H1 (cell line): ENCODE results near the gene SPOCK1. TPM values are rescaled to one million over a fixed set of nuclear protein-coding genes. Genes with fewer than 3 reads are reported as not detected.

ENCODE experiments used
- CTCF ChIA-PET: fragments of 300-600 bp; sonication (Branson Sonifier 250); formaldehyde crosslinking; loops from one replicate; lab custom pipeline; 2021; ENCODE audit not compliant: partially characterized antibody; lab: Charles Lee
- POLR2A ChIA-PET: fragments of 300-600 bp; sonication (Branson Sonifier 250); formaldehyde crosslinking; loops from one replicate; lab custom pipeline; 2021; ENCODE audit warnings: inconsistent platforms; ENCODE audit not compliant: partially characterized antibody; lab: Charles Lee
- DNase-seq, 2 experiments: peaks; one replicate each; pipeline versions ENCODE4 v3.0.0 to v3.0.0-alpha.2; 2010 to 2022; ENCODE audit warnings: low spot score in 2 of 2, low read depth in 1 of 2, mixed read lengths in 1 of 2
- FAIRE-seq: peaks from 2 replicates; lab custom pipeline; 2011; peaks lifted over from hg19 to GRCh38; lab: Jason Lieb, UNC
- H2AFZ ChIP-seq: 2 replicates; pipeline ENCODE4 v1.8.1; 2012; ENCODE audit warnings: low read length, inconsistent platforms
- H2AK5ac ChIP-seq: 2 replicates; pipeline ENCODE4 v1.6.1; 2013; ENCODE audit warnings: low read depth, low read length
- H2BK120ac ChIP-seq: replicated peaks from 2 replicates; pipeline ENCODE3; 2013; ENCODE audit warnings: low read depth, low read length, inconsistent platforms
- H2BK12ac ChIP-seq: 2 replicates; pipeline ENCODE4 v1.6.1; 2013; ENCODE audit warnings: low read depth, low read length
- H2BK15ac ChIP-seq: 2 replicates; pipeline ENCODE4 v1.6.1; 2013; ENCODE audit warnings: low read length
- H2BK20ac ChIP-seq: 2 replicates; pipeline ENCODE4 v1.6.1; 2013; ENCODE audit warnings: low read length
- H2BK5ac ChIP-seq: 2 replicates; pipeline ENCODE4 v1.6.1; 2013; ENCODE audit warnings: low read depth, low read length
- H3K14ac ChIP-seq: 2 replicates; pipeline ENCODE4 v1.6.1; 2013; ENCODE audit warnings: inconsistent platforms; ENCODE audit not compliant: insufficient read length
- H3K18ac ChIP-seq: 2 replicates; pipeline ENCODE4 v1.6.1; 2013; ENCODE audit warnings: low read length; ENCODE audit errors: extremely low read depth
- H3K23ac ChIP-seq: 2 replicates; pipeline ENCODE4 v1.6.1; 2013; ENCODE audit warnings: inconsistent platforms; ENCODE audit not compliant: insufficient read length
- H3K23me2 ChIP-seq: 2 replicates; pipeline ENCODE4 v1.6.1; 2013; ENCODE audit warnings: low read depth, low read length
- H3K27ac ChIP-seq: 2 replicates; pipeline ENCODE4 v1.6.1; 2011; ENCODE audit warnings: low read depth, low read length, inconsistent platforms
- H3K27me3 ChIP-seq, 4 experiments: replicated peaks in 1 of 4; 1 replicate in 1 of 4; 2 replicates in 3 of 4; pipeline versions ENCODE4 v1.6.1 to v1.8.1; 2011 to 2013; ENCODE audit warnings: low read length in 3 of 4, mild to moderate bottlenecking in 3 of 4, inconsistent platforms in 2 of 4, mixed read lengths in 2 of 4, moderate library complexity in 1 of 4; ENCODE audit not compliant: control insufficient read depth in 3 of 4, insufficient read depth in 3 of 4; ENCODE audit errors: extremely low read depth in 1 of 4
- H3K36me3 ChIP-seq, 4 experiments: 2 replicates each; pipeline versions ENCODE4 v1.6.1 to v1.8.1; 2011 to 2013; ENCODE audit warnings: mild to moderate bottlenecking in 4 of 4, low read length in 3 of 4, moderate library complexity in 2 of 4, control low read depth in 1 of 4, inconsistent platforms in 1 of 4; ENCODE audit not compliant: insufficient read depth in 4 of 4, control insufficient read depth in 2 of 4
- H3K4ac ChIP-seq: replicated peaks from 2 replicates; pipeline ENCODE3; 2013; ENCODE audit warnings: low read length, low read depth, mixed read lengths, inconsistent platforms; ENCODE audit not compliant: insufficient read length
- H3K4me1 ChIP-seq, 4 experiments: replicated peaks in 1 of 4; 1 replicate in 1 of 4; 2 replicates in 3 of 4; pipeline versions ENCODE4 v1.6.1 to v1.8.1; 2011 to 2013; ENCODE audit warnings: low read length in 3 of 4, inconsistent platforms in 2 of 4, mixed read lengths in 1 of 4; ENCODE audit not compliant: insufficient read depth in 4 of 4, control insufficient read depth in 3 of 4
- H3K4me2 ChIP-seq, 2 experiments: 2 replicates each; pipeline versions ENCODE4 v1.6.1 to v1.8.1; 2011 to 2013; ENCODE audit warnings: low read depth in 2 of 2, low read length in 2 of 2, control low read depth in 1 of 2, inconsistent platforms in 1 of 2, mild to moderate bottlenecking in 1 of 2; ENCODE audit not compliant: insufficient read depth in 1 of 2
- H3K4me3 ChIP-seq, 4 experiments: fragments of 200-600, 300-600 bp in 1 of 4; sonication (generic), shearing (Covaris generic), sonication (Bioruptor Twin) in 1 of 4; 2 replicates each; pipeline versions ENCODE4 v1.5.1 to v1.8.1; 2011 to 2016; ENCODE audit warnings: low read length in 4 of 4, low read depth in 3 of 4, control low read depth in 2 of 4, inconsistent platforms in 2 of 4, mild to moderate bottlenecking in 2 of 4, mixed read lengths in 1 of 4, moderate library complexity in 1 of 4; ENCODE audit not compliant: insufficient read depth in 2 of 4; ENCODE audit errors: extremely low read depth in 1 of 4
- H3K56ac ChIP-seq: replicated peaks from 2 replicates; pipeline ENCODE3; 2013; ENCODE audit warnings: low read depth, mild to moderate bottlenecking, mixed read lengths, low read length, inconsistent platforms; ENCODE audit not compliant: insufficient read length
- H3K79me1 ChIP-seq: 2 replicates; pipeline ENCODE4 v1.6.1; 2013; ENCODE audit warnings: low read depth, low read length, control low read depth
- H3K79me2 ChIP-seq, 2 experiments: 2 replicates each; pipeline versions ENCODE4 v1.6.1 to v1.8.1; 2012 to 2013; ENCODE audit warnings: low read length in 2 of 2, mild to moderate bottlenecking in 2 of 2, inconsistent platforms in 1 of 2; ENCODE audit not compliant: insufficient read depth in 2 of 2, control insufficient read depth in 1 of 2
- H3K9ac ChIP-seq, 4 experiments: replicated peaks in 1 of 4; 1 replicate in 1 of 4; 2 replicates in 3 of 4; pipeline versions ENCODE4 v1.6.1 to v1.8.1; 2011 to 2013; ENCODE audit warnings: low read depth in 3 of 4, low read length in 3 of 4, control low read depth in 2 of 4, mild to moderate bottlenecking in 2 of 4, moderate library complexity in 2 of 4, inconsistent platforms in 1 of 4; ENCODE audit errors: extremely low read depth in 1 of 4
- H3K9me3 ChIP-seq, 2 experiments: 2 replicates each; pipeline versions ENCODE4 v1.6.1 to v1.8.1; 2012 to 2013; ENCODE audit warnings: mild to moderate bottlenecking in 2 of 2, moderate library complexity in 2 of 2, control low read depth in 1 of 2, inconsistent platforms in 1 of 2, low read depth in 1 of 2, low read length in 1 of 2, mixed read lengths in 1 of 2; ENCODE audit not compliant: insufficient read depth in 2 of 2
- H4K20me1 ChIP-seq, 2 experiments: replicated peaks in 1 of 2; 2 replicates each; pipeline versions ENCODE3 to v1.8.1; 2011 to 2013; ENCODE audit warnings: inconsistent platforms in 2 of 2, low read length in 2 of 2, mild to moderate bottlenecking in 1 of 2; ENCODE audit not compliant: insufficient read depth in 2 of 2, control insufficient read depth in 1 of 2
- H4K5ac ChIP-seq: 2 replicates; pipeline ENCODE4 v1.6.1; 2013; ENCODE audit warnings: low read length, low read depth, mixed read lengths, inconsistent platforms; ENCODE audit not compliant: insufficient read length
- H4K8ac ChIP-seq: 2 replicates; pipeline ENCODE4 v1.8.0; 2013; ENCODE audit warnings: mild to moderate bottlenecking, moderate library complexity, low read length, inconsistent platforms; ENCODE audit not compliant: insufficient read depth; ENCODE audit errors: extremely low read depth
- H4K91ac ChIP-seq: replicated peaks from 2 replicates; pipeline ENCODE3; 2013; ENCODE audit warnings: low read length, mixed read lengths, inconsistent platforms; ENCODE audit not compliant: insufficient read length
- ASH2L ChIP-seq: fragments of 200-600, 300-600 bp; sonication (generic); IDR thresholded peaks from one replicate; pipeline ENCODE4 v1.7.1; 2017; ENCODE audit warnings: low read length
- GTF2F1 ChIP-seq: IDR thresholded peaks from 2 replicates; pipeline ENCODE4 v1.6.1; 2012; ENCODE audit warnings: low read depth, low read length, improper control_type of control experiment, borderline replicate concordance
- KDM1A ChIP-seq: fragments of 200-600, 300-600 bp; sonication (generic); IDR thresholded peaks from 2 replicates; pipeline ENCODE4 v1.7.1; 2016; ENCODE audit warnings: mild to moderate bottlenecking, low read length, borderline replicate concordance
- MAFK ChIP-seq: IDR thresholded peaks from 2 replicates; pipeline ENCODE4 v1.6.1; 2012; ENCODE audit warnings: low read depth, mild to moderate bottlenecking, improper control_type of control experiment, low read length
- SP4 ChIP-seq: IDR thresholded peaks from 2 replicates; pipeline ENCODE4 v1.6.1; 2012; ENCODE audit warnings: low read length, inconsistent platforms
- WGBS, 2 experiments: shearing (Covaris generic) in 1 of 2; methylation state at CpG; one replicate each; pipeline versions ENCODE4 v1.1.6 to v1.1.7; 2013 to 2015; ENCODE audit warnings: low lambda C conversion rate in 2 of 2, mixed read lengths in 2 of 2, inconsistent platforms in 1 of 2, low coverage in 1 of 2, missing lambda C conversion rate in 1 of 2; ENCODE audit not compliant: insufficient replicate concordance in 2 of 2, insufficient coverage in 1 of 2, insufficient read length in 1 of 2; ENCODE audit errors: extremely low coverage in 1 of 2, missing lambda C conversion rate in 1 of 2; 5-methylcytosine and 5-hydroxymethylcytosine counted together
- polyA plus RNA-seq, 7 experiments: library from polyadenylated mRNA; depleted of rRNA in 3 of 7; stranded (reverse) in 5 of 7; unstranded in 2 of 7; fragments of >200 nt in 5 of 7; fragments of 200-250 nt in 2 of 7; gene quantifications; 1 replicate in 5 of 7; 2 replicates in 1 of 7; 4 replicates in 1 of 7; pipeline versions ENCODE4 v1.2.1 to v1.2.3, GENCODE V29; 2011 to 2013; ENCODE audit warnings: missing spikeins in 2 of 7, mixed read lengths in 2 of 7
- total RNA-seq: library from RNA; stranded (reverse); fragmentation: NEBNext Ultra II Directional; extraction: Animal tissue kit (Norgen Biotek cat#: 25700); gene quantifications from 2 replicates; pipeline ENCODE4 v1.2.1, GENCODE V29; 2021

Gene SPOCK1
- total and polyA plus RNA-seq, 2 of the 8 experiments (the other 6 are each of a cell fraction or from before 2014, with no cell fraction given), result 6.9 to 18.1 TPM

DNA sequence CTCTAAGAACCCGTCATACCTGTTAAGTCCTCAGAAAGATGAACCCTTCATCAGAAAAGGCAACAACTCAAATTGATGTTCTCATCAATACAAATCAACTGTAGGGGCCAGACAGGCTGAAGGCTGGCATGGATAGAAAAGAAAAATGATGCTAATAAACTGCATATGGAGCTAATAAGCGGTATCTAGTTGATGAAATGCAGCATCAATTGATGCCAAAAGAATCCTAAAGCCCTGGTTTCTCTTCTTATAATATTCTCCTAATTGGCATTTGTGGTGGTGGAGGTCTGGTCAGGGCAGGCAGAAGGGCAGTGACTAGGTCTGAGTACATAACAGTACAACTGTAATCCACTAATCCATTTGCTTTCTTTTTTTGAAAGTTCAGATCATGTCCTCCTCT lies 322.5 kb downstream of the SPOCK1 start:
- H2BK15ac ChIP-seq, result no peak overlapping the region
- no peaks in the 10 kb centered on the region for H3K27me3 ChIP-seq
- no peak overlapping the region for H3K14ac ChIP-seq
- no peaks in the 10 kb centered on the region for H3K79me1 ChIP-seq
- no peak overlapping the region for H2BK12ac ChIP-seq
- no peak overlapping the region for H3K56ac ChIP-seq
- FAIRE-seq (no peak), DNase-seq (no peak)
- H2AFZ ChIP-seq, result no peak overlapping the region
- H4K8ac ChIP-seq, result no peak overlapping the region
- H3K4ac ChIP-seq, result no peak overlapping the region
- H3K4me3 ChIP-seq, result no peak overlapping the region
- ChIA-PET POLR2A (no interaction called here), CTCF (interaction anchor here (1.0 kb wide), 1 partner anchor 965 kb away, joined by 3 read pairs; no protein-coding TSS in a partner anchor)
- no peak overlapping the region for H2BK20ac ChIP-seq
- no peak overlapping the region for H3K18ac ChIP-seq
- no peaks in the 10 kb centered on the region for H3K23me2 ChIP-seq
- H3K23ac ChIP-seq, result no peak overlapping the region
- no peak overlapping the region for H2BK5ac ChIP-seq
- H3K36me3 ChIP-seq, result no peaks in the 10 kb centered on the region
- H3K79me2 ChIP-seq, result no peaks in the 10 kb centered on the region
- no peak overlapping the region for H3K9ac ChIP-seq
- no peaks in the 10 kb centered on the region for H4K20me1 ChIP-seq
- H4K91ac ChIP-seq, result no peak overlapping the region
- H3K4me2 ChIP-seq, result no peak overlapping the region
- 94% methylated on average over 2 of the region's 2 CpGs; no CpG with 5 or more reads in 1 of the 2 experiments for whole genome bisulfite sequencing, 2 experiments
- H2BK120ac ChIP-seq, result no peak overlapping the region
- H3K27ac ChIP-seq, result no peak overlapping the region
- no peaks in the 10 kb centered on the region for H3K4me1 ChIP-seq
- H4K5ac ChIP-seq, result no peak overlapping the region
- H3K9me3 ChIP-seq, result no peaks in the 10 kb centered on the region
- H2AK5ac ChIP-seq, result no peak overlapping the region
- TF ChIP-seq GTF2F1 (no peak), ASH2L (no peak), MAFK (no peak), KDM1A (no peak), SP4 (no peak)
